SW 1271 (cell line): ENCODE results near the gene KIAA1671.

Experiments used
- DNase-seq, 2 experiments: peaks; one replicate each; lab custom pipeline; 2025; lab: John Stamatoyannopoulos, UW

The KIAA1671 gene

GRCh38 chr22:24981066-24981465 lies 28.6 kb downstream of the KIAA1671 start:
- no peak for DNase-seq

- DNase-seq, result no peak
These were observed 29.1 kb downstream of the KIAA1671 start for GRCh38 chr22:24981656-24982055.

GRCh38 chr22:24982301-24983056 lies 30.0 kb downstream of the KIAA1671 start:
- DNase-seq, result no peak

- DNase-seq, result no peak
These were observed 30.6 kb downstream of the KIAA1671 start for GRCh38 chr22:24983151-24983550.

- no peak for DNase-seq
These were observed 31.6 kb downstream of the KIAA1671 start for GRCh38 chr22:24984122-24984521.

- DNase-seq, result peak; percentile 77 to 84
These were observed 33.3 kb downstream of the KIAA1671 start for GRCh38 chr22:24985826-24986214.

GRCh38 chr22:24986816-24987215 lies 34.3 kb downstream of the KIAA1671 start:
- DNase-seq, result no peak

GRCh38 chr22:24989135-24989534 lies 36.6 kb downstream of the KIAA1671 start:
- no peak for DNase-seq

GRCh38 chr22:24989541-24989951 lies 37.0 kb downstream of the KIAA1671 start:
- DNase-seq, result no peak

- DNase-seq, result no peak
These were observed 37.9 kb downstream of the KIAA1671 start for GRCh38 chr22:24990344-24990905.

- DNase-seq, result no peak
These were observed 40.4 kb downstream of the KIAA1671 start for GRCh38 chr22:24992946-24993345.

GRCh38 chr22:24994070-24994763 lies 41.7 kb downstream of the KIAA1671 start:
- DNase-seq, result peak; percentile 29 to 64

- no peak for DNase-seq
These were observed 43.2 kb downstream of the KIAA1671 start for GRCh38 chr22:24995649-24996180.

- peak; percentile 28 to 81 for DNase-seq
These were observed 44.0 kb downstream of the KIAA1671 start for GRCh38 chr22:24996420-24996952.

GRCh38 chr22:24997023-24997422 lies 44.5 kb downstream of the KIAA1671 start:
- DNase-seq, result no peak

- no peak for DNase-seq
These were observed 48.2 kb downstream of the KIAA1671 start for GRCh38 chr22:25000686-25001085.

GRCh38 chr22:25002241-25002985 lies 49.9 kb downstream of the KIAA1671 start:
- DNase-seq, result no peak

- DNase-seq, result no peak
These were observed 53.8 kb downstream of the KIAA1671 start for GRCh38 chr22:25006354-25006753.

GRCh38 chr22:25007444-25008106 lies 55.1 kb downstream of the KIAA1671 start:
- DNase-seq, result peak in 1 of 2 experiments; percentile 42

- DNase-seq, result no peak
These were observed 56.1 kb downstream of the KIAA1671 start for GRCh38 chr22:25008666-25009065.

GRCh38 chr22:25012741-25013143 lies 60.2 kb downstream of the KIAA1671 start:
- DNase-seq, result no peak
